HTR-8/SVneo (cell line): Measurements from ENCODE around the gene EPX.
A peak's percentile ranks its signal among the peaks of the same experiment; 100 is the strongest.
"Not testable (repeated sequence)": the region's sequence is repeated elsewhere in the genome, so short reads cannot be mapped to it uniquely, and the experiment has no call there.

Experiments
- DNase-seq: peaks from one replicate; pipeline ENCODE4 v3.0.0; 2011; ENCODE audit warnings: low spot score, mixed read lengths; ENCODE audit not compliant: insufficient read length
- FAIRE-seq: peaks from 2 replicates; lab custom pipeline; 2011; peaks lifted over from hg19 to GRCh38; lab: Jason Lieb, UNC

The EPX gene

GRCh38 chr17:58192612-58193011, at the start of gene EPX:
Gene EPX (plus strand): TSS chr17:58192726. CDS start chr17:58192847, 121 bp downstream.
- no peak for DNase-seq
- FAIRE-seq = no peak

GRCh38 chr17:58143335-58143734, 49.2 kb upstream of the EPX start:
- not testable (repeated sequence) for FAIRE-seq, DNase-seq

- DNase-seq = no peak
- no peak for FAIRE-seq
Measured at GRCh38 chr17:58144801-58145200, 47.7 kb upstream of the EPX start.

GRCh38 chr17:58147930-58148434, 44.5 kb upstream of the EPX start, which contains the start of gene OR4D1:
Gene OR4D1 (plus strand): TSS chr17:58148384. CDS start chr17:58155154, 6,770 bp downstream.
- DNase-seq (no peak), FAIRE-seq (no peak)

- no peak for DNase-seq
Measured at GRCh38 chr17:58148609-58149008, 43.9 kb upstream of the EPX start.

GRCh38 chr17:58150394-58150793, 42.1 kb upstream of the EPX start:
- no peak for DNase-seq
- no peak for FAIRE-seq

More at GRCh38 chr17:58148609-58149008, 43.9 kb upstream of the EPX start:
- FAIRE-seq = no peak

GRCh38 chr17:58153046-58153445, 39.5 kb upstream of the EPX start:
- no peak for DNase-seq
- FAIRE-seq = peak; percentile 60

- DNase-seq (no peak), FAIRE-seq (no peak)
Measured at GRCh38 chr17:58153671-58154070, 38.9 kb upstream of the EPX start.

GRCh38 chr17:58156839-58157803, 35.4 kb upstream of the EPX start:
- FAIRE-seq (no peak), DNase-seq (no peak)

GRCh38 chr17:58158181-58158580, 34.3 kb upstream of the EPX start:
- no peak for DNase-seq

GRCh38 chr17:58161566-58161965, 31.0 kb upstream of the EPX start:
- FAIRE-seq = no peak
- no peak for DNase-seq

More at GRCh38 chr17:58158181-58158580, 34.3 kb upstream of the EPX start:
- FAIRE-seq = no peak

- no peak for DNase-seq
- FAIRE-seq = no peak
Measured at GRCh38 chr17:58165981-58166380, 26.5 kb upstream of the EPX start.

- FAIRE-seq = peak; percentile 65
- no peak for DNase-seq
Measured at GRCh38 chr17:58166682-58167081, 25.8 kb upstream of the EPX start, which contains the start of gene OR4D2. Gene OR4D2 (plus strand): TSS chr17:58166982. CDS start chr17:58169656, 2,674 bp downstream.

- FAIRE-seq (no peak), DNase-seq (no peak)
Measured at GRCh38 chr17:58170622-58171021, 21.9 kb upstream of the EPX start.

GRCh38 chr17:58172369-58173071, 20.0 kb upstream of the EPX start:
- peak; percentile 69 for DNase-seq

GRCh38 chr17:58174871-58175270, 17.7 kb upstream of the EPX start:
- DNase-seq (no peak), FAIRE-seq (no peak)

More at GRCh38 chr17:58172369-58173071, 20.0 kb upstream of the EPX start:
- peak; percentile 70 for FAIRE-seq

GRCh38 chr17:58176200-58176599, 16.3 kb upstream of the EPX start:
- DNase-seq (no peak), FAIRE-seq (no peak)

GRCh38 chr17:58181796-58182195, 10.7 kb upstream of the EPX start:
- no peak for DNase-seq
- FAIRE-seq = peak; percentile 76

- FAIRE-seq (no peak), DNase-seq (no peak)
Measured at GRCh38 chr17:58183514-58183913, 9.0 kb upstream of the EPX start.

GRCh38 chr17:58184308-58184985, 8.1 kb upstream of the EPX start:
- DNase-seq = peak; percentile 94
- peak; percentile 93 for FAIRE-seq
